GM21528 (cell line): ENCODE results near the gene BAHD1.

Source experiments
- ATAC-seq: cut with Tn5 transposase; IDR thresholded peaks from one replicate; pipeline ENCODE4 v1.9.1; 2021; ENCODE audit warnings: mild to moderate bottlenecking, moderate library complexity; ENCODE audit not compliant: unreplicated experiment, low FRiP score

Gene BAHD1

DNA sequence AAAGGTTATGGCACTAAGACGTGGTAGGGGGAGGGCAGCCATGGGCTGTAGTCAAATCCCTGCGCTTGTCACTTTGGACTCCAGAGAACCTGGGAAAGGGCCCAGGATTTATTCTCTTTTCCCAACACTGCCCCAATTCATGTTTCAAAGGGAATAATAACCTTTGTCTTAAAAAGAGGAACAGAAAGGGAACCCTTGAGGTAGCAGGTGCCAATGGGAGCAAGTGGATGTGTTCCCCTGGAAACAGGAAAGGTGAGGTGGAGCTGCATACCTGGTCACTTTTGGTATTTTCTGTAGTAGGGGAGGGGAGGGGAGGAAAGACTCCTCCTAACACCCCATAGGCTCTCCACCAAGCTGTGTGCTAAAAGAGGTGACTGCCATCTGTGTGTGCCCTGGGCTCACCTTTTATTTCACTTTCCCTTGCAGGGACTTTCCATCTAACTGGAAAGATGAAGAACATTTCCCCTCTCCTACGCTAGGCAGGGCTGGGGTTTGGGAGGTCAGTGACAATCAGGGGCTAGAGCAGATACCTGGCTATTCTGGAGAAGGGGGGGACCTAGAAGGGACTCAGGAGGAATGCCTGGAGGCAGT lies 23.9 kb downstream of the BAHD1 start:
- ATAC-seq = no peak

DNA sequence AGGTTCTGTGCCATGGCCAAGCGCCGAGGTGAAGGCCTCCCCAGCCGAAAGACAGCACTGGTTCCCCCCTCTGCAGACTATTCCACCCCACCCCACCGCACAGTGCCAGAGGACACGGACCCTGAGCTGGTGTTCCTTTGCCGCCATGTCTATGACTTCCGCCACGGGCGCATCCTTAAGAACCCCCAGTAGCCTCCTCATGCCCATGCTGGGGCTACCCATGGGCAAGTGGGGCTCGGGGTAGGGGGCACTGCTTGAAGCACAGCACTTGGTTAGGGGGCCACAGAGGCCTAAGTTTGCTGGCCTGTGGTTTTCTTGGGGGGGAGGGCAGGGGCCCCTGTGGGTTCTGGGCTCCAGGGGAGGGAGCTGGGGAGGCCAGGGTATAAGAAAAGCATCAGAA lies 25.2 kb downstream of the BAHD1 start:
- no peak for ATAC-seq

DNA sequence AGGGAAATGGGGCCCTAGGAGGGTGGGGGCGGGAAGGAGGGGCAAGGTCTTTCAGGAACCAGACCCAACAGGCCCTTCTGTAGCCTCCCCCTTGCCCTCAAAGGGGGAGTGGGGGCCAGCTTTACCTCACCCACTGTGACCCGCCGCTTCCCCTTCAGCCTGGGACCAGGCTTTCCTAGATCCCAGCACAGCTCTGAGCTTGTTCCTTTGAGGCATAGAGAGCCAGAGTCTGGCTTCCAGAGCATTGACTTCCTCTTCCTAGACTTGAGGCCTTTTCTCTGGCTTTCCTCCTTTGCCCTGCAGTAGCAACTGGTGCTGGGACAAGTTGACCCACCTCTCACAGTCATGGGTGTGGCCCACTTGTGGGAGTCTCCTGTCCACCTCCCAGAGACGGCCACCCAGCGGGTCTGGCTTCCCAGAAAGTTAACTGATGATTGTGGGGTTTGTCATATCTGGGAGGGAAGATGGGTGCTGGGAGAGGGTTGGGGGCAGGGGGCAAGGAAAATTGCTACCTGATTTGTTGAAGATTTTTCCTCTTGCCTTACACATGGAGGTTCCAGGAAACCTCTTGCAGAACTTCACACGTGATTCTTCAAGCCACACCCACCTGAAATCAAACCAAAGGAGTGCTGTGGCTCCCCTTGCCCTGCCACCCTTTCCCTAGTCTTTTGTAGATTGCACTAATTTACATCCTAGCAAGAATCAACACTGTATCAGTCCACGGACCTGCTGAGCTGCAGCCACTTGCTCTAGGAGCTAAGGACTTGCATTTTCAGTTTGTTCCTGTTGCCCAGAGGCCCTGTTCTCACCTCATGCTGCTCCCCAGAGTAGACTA lies 25.9 kb downstream of the BAHD1 start:
- ATAC-seq = no peak

DNA sequence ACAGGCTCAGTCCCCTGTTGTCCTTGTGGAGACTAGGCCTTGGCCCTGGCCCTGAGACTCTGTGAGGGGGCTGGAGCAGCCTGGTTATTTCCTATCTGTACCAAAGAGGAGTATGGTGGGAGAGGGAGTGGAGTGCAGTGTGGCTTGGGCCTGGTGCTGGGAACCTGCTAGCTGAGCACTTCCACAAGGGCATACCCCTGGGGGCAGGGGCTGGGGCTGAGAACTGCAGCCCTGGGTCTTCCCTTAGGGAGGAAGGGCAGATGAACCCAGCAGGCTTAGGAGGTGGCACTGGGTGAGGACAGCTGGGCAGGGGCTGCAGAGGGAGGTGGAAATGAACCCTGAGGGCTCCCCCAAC lies 26.5 kb downstream of the BAHD1 start:
- no peak for ATAC-seq

DNA sequence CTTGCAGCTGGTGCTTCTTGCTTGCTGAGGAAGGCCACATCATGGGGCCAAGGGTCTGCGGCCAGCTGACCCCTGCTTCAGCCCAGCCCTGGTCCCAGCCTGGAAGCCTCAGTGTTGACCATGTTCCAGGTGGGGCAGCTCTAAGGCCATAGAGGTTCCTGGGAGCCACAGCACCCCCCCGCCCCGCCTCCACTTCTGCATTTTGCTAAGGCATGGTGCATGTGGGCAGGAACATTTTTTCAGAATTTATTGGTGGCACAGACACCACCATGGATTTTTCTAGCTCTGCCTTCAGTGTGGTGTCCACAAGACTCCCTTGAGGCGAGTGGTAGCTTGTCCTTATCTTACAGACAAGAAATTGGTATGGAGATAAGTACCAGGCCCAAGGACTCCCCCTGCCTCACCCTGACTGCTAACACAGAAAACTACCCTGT lies 28.2 kb downstream of the BAHD1 start:
- ATAC-seq = no peak

DNA sequence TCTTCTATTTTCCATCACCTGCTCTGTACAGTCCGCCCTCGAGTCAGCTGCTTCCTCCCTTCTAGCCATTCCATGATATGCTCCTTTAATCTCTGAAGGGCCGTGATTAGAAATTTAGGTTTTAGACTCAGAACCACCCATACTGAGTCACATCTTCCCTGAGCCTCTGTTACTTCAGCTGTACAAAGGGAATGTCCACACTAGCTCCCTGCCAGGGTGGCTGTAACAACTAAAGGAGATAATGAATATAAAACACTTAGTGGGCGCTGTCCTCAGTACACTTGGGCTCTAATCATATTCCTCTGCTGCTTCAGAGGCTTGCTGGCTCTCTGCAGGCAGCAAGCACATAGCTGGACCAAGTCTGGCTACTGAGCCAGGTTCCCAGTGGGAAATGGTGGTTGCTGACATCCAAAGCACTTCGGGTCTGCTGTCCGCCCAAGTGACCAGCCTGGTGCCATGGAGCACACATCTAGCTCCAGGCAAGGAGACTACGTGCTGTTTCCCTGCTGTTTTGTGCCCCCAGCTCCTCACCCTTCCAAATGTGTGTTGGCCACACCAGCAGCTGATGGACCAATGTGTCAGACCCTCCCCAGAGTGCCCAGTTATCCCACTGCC lies 29.1 kb downstream of the BAHD1 start:
- ATAC-seq = no peak

DNA sequence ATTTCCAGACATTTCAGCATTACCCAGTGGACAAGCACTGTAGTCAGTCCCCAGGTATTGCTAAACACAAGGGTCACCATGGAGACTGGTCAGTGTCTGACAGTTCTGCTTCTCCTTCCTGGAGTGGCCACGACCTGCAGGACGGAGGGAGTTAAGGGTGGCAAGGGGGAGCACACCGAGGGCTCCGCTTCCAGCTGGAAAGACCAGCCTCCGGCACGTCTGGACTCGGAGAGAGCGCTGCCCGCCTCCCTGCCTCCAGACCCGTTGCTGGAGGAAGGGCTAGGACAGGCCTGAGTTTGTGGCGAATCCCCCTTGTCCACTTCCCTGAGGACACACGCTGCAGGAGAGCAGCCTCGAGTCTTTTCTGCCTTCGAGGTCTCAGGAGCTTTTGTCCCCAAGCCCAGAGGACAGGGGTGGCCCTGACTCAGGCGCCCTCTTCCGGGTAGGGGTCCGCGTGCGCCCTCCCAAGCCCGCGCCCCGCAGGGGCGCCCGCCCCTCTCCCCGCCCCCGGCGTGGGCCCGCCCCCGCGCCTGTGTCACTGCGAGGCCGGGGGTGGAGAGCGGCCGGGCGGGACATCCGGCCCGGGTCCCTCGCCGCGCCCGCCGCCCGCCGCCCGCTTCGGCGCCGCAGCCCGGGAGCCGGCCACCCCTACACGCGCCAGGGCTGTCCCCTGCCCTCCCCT lies 29.8 kb downstream of the BAHD1 start, which contains the start of gene CHST14:
TSS of gene CHST14 (plus strand) at position 562 of the 682 bp plus-strand sequence. CDS start 230 bp downstream, outside the sequence.
- ATAC-seq = peak; percentile 71

DNA sequence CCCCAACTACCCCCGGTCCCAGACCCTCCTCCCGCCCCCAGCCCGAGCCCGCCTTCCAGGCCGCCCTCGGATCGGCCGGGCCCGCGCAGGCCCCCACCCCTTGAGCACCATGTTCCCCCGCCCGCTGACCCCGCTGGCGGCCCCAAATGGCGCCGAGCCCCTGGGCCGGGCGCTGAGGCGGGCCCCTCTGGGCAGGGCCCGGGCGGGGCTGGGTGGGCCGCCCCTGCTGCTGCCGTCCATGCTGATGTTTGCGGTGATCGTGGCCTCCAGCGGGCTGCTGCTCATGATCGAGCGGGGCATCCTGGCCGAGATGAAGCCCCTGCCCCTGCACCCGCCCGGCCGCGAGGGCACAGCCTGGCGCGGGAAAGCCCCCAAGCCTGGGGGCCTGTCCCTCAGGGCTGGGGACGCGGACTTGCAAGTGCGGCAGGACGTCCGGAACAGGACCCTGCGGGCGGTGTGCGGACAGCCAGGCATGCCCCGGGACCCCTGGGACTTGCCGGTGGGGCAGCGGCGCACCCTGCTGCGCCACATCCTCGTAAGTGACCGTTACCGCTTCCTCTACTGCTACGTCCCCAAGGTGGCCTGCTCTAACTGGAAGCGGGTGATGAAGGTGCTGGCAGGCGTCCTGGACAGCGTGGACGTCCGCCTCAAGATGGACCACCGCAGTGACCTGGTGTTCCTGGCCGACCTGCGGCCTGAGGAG lies 30.5 kb downstream of the BAHD1 start:
- peak; percentile 39 for ATAC-seq

DNA sequence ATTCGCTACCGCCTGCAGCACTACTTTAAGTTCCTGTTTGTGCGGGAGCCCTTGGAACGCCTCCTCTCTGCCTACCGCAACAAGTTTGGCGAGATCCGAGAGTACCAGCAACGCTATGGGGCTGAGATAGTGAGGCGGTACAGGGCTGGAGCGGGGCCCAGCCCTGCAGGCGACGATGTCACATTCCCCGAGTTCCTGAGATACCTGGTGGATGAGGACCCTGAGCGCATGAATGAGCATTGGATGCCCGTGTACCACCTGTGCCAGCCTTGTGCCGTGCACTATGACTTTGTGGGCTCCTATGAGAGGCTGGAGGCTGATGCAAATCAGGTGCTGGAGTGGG lies 31.0 kb downstream of the BAHD1 start:
- peak; percentile 21 for ATAC-seq

DNA sequence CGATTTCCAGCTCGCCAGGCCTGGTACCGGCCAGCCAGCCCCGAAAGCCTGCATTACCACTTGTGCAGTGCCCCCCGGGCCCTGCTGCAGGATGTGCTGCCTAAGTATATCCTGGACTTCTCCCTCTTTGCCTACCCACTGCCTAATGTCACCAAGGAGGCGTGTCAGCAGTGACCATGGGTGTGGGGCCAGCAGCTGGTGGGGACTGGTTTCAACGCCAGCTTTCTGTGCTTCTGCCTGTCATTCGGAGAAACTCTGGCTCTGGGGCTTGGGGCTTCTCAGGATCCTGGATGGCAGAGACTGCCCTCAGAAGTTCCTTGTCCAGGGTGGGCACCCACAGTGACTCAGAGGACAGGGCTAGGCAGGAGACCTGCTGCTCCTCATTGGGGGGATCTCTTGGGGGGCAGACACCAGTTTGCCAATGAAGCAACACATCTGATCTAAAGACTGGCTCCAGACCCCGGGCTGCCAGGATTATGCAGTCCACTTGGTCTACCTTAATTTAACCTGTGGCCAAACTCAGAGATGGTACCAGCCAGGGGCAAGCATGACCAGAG lies 31.5 kb downstream of the BAHD1 start:
- ATAC-seq = no peak

DNA sequence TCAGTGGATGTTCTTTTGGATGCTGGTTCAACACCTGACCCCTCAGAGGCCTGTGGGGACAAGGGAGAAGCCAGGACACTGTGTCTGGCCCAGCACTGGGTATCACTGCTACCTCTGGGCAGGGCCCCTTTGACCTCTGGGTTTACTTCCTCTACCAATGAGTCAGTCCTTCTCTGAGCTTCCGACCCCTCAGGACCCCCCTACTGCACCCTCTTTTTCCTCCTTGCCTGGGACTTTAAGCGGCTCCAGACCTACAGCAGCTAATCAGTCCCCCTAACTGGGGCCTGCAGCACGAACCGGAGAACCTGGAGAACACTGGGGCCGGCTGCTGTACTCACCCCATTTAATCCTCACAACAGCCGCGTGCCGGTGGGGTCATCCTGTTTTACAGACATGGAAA lies 33.8 kb downstream of the BAHD1 start:
- no peak for ATAC-seq

DNA sequence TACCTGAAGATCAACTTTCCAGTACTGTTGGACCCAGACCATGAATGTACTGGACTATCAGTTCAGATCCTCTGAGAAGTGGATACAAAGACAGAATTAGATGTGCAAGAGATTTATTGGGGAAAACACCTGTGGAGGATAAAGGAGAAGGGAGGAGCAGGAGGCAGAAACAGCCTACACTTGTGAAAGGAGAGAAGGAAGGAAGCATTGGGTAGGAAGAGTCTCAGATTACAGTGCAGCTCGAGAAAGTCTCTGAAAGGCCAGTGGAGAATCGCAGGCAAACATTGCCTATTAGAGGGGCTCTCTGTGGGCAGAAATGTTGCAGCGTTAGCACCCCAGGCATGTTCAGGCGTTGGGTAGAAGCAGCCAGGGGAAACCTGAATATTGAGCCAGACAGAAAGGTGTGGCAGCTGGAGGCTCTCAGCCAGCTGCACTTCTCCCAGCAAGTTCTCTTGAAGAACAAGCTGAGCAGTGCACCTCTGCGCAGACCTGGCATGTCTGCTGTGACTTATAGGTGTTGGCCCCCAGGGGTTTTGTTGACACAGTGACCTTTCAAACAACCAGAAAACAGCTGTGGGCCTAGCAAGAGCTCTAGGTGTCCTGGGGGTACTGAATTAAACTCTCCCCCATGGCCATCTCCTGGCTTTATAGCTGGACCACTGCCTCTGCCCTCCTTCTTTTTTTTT lies 37.0 kb downstream of the BAHD1 start:
- ATAC-seq = no peak

DNA sequence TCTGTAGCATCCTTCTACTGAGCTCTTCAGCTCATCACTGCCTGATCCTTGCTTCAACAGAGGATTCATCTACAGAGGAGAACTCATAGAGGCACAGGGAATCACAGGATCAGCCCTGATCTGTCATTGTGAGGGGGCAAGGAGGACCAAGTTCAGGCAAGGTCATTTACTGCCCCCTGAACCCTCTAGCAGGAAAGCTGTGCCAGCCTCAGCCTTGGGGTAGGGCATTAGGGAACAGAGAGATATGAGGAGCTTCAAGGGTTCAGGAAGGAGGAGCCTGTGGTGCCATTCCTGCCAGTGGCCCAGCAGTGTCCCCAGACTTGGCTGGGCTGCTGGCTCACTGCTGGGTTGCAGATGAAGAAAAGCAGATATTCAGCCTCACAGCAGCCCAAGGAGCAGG lies 38.3 kb downstream of the BAHD1 start:
- ATAC-seq = no peak

DNA sequence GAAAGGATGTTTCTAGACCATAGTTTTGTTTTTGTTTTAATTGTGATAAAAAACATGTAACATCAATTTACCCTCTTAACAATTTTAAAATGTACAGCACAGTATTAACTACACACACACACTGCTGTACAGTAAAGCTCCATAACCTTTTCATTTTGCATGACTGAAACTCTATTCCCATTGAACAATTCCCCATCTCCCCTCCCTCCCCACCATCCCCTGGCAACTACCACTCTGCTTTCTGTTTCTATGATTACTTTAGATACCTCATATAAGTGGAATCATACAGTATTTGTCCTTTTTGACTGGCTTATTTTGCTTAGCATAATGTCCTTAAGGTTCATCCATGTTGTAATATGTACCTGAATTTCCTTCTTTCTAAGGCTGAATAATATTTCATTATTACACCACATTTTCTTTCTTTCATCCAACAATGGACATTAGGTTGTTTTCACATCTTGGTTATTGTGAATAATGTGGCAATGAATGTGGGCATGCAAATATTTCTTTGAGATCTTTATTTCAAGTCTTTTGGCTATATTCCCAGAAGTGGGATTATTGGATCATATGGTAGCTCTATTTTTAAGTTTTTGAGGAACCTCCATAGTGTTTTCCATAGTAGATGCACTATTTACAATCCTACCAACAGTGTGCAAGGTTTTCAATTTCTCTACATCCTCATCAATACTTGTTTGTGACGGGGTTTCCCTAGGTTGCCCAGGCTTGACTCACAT lies 40.8 kb downstream of the BAHD1 start:
- no peak for ATAC-seq

DNA sequence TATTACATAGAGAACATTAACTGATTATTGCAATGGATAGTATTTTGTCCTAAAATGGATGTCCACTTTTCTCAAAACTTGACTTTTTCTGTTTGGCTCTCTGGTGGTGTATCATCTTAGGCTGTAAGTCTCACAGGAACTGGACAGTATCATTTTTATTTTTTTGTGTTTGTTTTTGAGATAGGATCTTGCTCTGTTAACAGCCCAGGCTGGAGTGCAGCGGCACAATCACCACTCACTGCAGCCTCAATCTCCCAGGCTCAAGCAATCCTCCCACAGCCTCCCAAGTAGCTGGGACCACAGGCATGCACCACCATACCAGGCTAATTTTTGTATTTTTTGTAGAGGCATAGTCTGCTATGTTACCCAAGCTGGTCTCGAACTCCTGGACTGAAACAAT lies 43.2 kb downstream of the BAHD1 start:
- ATAC-seq = no peak

DNA sequence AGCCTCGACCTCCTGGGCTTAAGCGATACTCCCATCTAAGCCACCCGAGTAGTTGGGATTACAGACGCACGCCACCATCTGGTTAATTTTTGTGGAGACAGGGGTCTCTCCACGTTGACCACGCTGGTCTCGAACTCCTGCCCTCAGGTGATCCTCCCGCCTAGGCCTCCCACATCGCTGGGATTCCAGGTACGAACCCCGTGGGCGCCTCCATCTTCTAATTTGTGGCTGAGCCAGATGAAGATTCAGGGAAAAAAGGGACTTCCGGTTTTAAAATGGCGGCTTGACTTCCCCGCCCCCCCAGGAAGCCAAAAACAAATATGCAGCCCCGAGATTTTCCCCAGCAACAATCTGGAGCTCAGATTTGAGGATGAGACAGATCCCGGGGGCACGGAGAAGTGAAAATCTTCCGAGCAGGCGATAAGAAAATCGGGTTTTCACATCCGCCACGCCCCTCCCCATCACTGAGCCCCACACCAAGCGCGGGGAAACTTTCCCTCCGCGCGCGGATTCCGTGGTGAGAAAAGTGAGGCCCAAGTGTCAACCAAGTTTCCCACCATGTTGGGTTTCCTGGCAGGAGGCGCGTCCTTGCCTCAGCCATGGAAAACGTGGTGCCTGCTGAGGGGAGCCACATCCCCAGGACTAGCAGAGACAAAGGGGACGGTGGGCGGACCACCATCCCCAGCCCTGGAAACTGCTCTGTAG lies 45.5 kb downstream of the BAHD1 start:
- no peak for ATAC-seq

DNA sequence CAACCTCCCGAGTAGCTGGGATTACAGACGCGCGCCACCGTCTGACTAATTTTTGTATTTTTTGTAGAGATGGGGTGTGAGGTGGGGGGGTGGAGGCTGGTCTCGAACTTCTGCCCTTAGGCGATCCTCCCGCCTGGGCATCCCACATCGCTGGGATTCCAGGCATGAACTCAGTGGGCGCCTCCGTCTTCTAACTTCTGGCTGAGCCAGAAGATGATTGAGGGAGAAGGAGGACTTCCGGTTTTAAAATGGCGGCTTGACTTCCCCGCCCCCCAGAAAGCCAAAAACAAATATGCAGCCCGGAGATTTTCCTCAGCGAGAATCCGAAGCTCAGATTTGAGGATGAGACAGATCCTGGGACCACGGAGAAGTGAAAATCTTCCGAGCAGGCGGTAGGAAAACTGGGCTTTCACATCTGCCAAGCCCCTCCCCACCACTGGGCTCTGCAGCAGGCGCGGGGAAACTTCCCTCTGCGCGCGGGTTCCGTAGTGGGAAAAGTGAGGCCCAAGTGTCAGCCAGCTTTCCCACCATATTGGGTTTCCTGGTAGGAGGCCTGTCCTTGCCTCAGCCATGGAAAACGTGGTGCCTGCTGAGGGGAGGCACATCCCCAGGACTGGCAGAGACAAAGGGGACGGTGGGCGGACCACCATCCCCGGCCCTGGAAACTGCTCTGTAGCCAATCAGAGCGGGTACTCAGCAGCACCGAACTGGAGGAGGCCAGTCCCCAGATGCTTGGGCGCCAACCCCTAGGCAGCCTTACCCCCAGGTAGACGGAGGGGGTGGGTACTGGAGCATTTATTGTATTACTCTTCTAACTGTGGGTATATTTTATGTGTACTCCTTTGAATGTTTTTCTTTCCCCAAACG lies 47.3 kb downstream of the BAHD1 start:
- ATAC-seq = no peak
